ENCODE data around the gene FLNB. TPM values are rescaled to one million over a fixed set of nuclear protein-coding genes. Genes with fewer than 3 reads are reported as not detected.
"Not testable (repeated sequence)": the region's sequence is repeated elsewhere in the genome, so short reads cannot be mapped to it uniquely, and the experiment has no call there.

FLNB gene
- total RNA-seq, 1 experiment from 2014 or later = 127 TPM

- POLR2A ChIA-PET = no interaction called here
- Mint-ChIP-seq H3K27ac (no peak overlapping the region), H3K4me3 (no peak overlapping the region), H3K9me3 (peaks cover 4% of the 10 kb centered on the region; the same call in 1 of the 2 replicates), H3K27me3 (ENCODE audit: low read depth) (no peaks in the 10 kb centered on the region), H3K4me1 (no peaks in the 10 kb centered on the region), H3K36me3 (no peaks in the 10 kb centered on the region)
- DNase-seq (ENCODE audit: low spot score) (no peak), ATAC-seq (no peak)
- CTCF ChIA-PET = interaction anchor here (1.6 to 1.8 kb wide), 2 partner anchors 17 to 22 kb away, joined by 4 to 14 read pairs; no protein-coding TSS in a partner anchor
- TF ChIP-seq, protein P1, sequence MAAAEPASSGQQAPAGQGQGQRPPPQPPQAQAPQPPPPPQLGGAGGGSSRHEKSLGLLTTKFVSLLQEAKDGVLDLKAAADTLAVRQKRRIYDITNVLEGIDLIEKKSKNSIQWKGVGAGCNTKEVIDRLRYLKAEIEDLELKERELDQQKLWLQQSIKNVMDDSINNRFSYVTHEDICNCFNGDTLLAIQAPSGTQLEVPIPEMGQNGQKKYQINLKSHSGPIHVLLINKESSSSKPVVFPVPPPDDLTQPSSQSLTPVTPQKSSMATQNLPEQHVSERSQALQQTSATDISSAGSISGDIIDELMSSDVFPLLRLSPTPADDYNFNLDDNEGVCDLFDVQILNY (CRISPR knock-in tag; IDR thresholded peaks at IDR 0.05) = no peak
- TF ChIP-seq ZNF396 (CRISPR knock-in tag; IDR thresholded peaks at IDR 0.05; ENCODE audit: borderline replicate concordance) (no peak), JUN (CRISPR knock-in tag; IDR thresholded peaks at IDR 0.05) (no peak), NFE2L1 (CRISPR knock-in tag; IDR thresholded peaks at IDR 0.05) (no peak), USF1 (CRISPR knock-in tag; IDR thresholded peaks at IDR 0.05) (no peak), USF2 (CRISPR knock-in tag; IDR thresholded peaks at IDR 0.05) (0 out of 2 replicates have a peak, but pooled peaks have one; percentile 25), ZNF121 (CRISPR knock-in tag; IDR thresholded peaks at IDR 0.05) (no peak), OVOL2 (CRISPR knock-in tag; IDR thresholded peaks at IDR 0.05; ENCODE audit: borderline replicate concordance) (no peak), NFYB (CRISPR knock-in tag; conservative IDR thresholded peaks at IDR 0.05; ENCODE audit: low read depth) (0 out of 2 replicates have a peak, but pooled peaks have one; percentile 11)
- TF ChIP-seq, protein P2, sequence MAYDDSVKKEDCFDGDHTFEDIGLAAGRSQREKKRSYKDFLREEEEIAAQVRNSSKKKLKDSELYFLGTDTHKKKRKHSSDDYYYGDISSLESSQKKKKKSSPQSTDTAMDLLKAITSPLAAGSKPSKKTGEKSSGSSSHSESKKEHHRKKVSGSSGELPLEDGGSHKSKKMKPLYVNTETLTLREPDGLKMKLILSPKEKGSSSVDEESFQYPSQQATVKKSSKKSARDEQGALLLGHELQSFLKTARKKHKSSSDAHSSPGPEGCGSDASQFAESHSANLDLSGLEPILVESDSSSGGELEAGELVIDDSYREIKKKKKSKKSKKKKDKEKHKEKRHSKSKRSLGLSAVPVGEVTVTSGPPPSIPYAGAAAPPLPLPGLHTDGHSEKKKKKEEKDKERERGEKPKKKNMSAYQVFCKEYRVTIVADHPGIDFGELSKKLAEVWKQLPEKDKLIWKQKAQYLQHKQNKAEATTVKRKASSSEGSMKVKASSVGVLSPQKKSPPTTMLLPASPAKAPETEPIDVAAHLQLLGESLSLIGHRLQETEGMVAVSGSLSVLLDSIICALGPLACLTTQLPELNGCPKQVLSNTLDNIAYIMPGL (CRISPR knock-in tag; IDR thresholded peaks at IDR 0.05) = no peak
Measured at GRCh38 chr3:58200121-58200709, 192.0 kb downstream of the FLNB start.

DNA sequence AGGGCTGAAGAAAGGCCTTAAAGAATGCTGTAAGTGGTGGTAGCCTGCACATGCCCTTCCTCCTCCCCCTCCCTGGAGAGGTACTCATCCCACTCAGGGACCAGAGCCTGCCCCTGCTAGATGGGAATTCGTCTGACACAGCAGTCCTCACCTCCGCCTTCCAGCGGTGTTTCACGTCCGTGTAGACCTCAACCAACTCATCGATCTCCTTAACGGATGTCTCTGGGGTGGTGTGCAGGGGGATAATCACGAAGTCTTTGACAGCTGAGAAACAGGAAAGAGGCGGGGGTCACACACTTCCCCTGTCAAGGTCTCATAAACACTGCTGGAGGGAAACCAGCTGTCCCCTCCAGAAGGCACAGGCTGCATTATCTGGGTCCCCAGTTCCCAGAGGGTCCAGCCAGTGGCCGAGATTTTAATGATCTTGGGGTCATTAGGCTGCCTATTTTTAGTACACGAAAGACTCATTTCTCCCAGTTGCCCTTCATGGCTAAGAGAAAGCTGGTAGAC is 192.7 kb downstream of the FLNB start:
- no peaks in the 10 kb centered on the region for H3K27me3 Mint-ChIP-seq (ENCODE audit: low read depth)
- no peaks in the 10 kb centered on the region for H3K36me3 Mint-ChIP-seq
- POLR2A ChIA-PET = no interaction called here
- TF ChIP-seq TEAD1 (CRISPR knock-in tag; IDR thresholded peaks at IDR 0.05) (no peak), NR2C2 (CRISPR knock-in tag; IDR thresholded peaks at IDR 0.05) (no peak), ELF4 (CRISPR knock-in tag; IDR thresholded peaks at IDR 0.05; ENCODE audit: low read depth) (no peak)
- TF ChIP-seq, protein P3, sequence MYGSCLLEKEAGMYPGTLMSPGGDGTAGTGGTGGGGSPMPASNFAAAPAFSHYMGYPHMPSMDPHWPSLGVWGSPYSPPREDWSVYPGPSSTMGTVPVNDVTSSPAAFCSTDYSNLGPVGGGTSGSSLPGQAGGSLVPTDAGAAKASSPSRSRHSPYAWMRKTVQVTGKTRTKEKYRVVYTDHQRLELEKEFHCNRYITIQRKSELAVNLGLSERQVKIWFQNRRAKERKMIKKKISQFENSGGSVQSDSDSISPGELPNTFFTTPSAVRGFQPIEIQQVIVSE (CRISPR knock-in tag; IDR thresholded peaks at IDR 0.05; ENCODE audit: borderline replicate concordance) = no peak
- TF ChIP-seq, protein P4, sequence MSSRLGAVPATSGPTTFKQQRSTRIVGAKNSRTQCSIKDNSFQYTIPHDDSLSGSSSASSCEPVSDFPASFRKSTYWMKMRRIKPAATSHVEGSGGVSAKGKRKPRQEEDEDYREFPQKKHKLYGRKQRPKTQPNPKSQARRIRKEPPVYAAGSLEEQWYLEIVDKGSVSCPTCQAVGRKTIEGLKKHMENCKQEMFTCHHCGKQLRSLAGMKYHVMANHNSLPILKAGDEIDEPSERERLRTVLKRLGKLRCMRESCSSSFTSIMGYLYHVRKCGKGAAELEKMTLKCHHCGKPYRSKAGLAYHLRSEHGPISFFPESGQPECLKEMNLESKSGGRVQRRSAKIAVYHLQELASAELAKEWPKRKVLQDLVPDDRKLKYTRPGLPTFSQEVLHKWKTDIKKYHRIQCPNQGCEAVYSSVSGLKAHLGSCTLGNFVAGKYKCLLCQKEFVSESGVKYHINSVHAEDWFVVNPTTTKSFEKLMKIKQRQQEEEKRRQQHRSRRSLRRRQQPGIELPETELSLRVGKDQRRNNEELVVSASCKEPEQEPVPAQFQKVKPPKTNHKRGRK (CRISPR knock-in tag; IDR thresholded peaks at IDR 0.05; ENCODE audit: borderline replicate concordance) = no peak
- H3K4me3 Mint-ChIP-seq = no peak overlapping the region
- no peaks in the 10 kb centered on the region for H3K4me1 Mint-ChIP-seq
- DNase-seq (ENCODE audit: low spot score) = no peak
- H3K9me3 Mint-ChIP-seq = peaks cover 4% of the 10 kb centered on the region; the same call in 1 of the 2 replicates
- H3K27ac Mint-ChIP-seq = no peak overlapping the region
- ATAC-seq = no peak
- CTCF ChIA-PET = interaction anchor here (0.6 to 1.8 kb wide), 4 partner anchors 16 to 105 kb away, joined by 3 to 14 read pairs (median 6); partner anchors contain the start of genes HTD2 and RPP14

DNA sequence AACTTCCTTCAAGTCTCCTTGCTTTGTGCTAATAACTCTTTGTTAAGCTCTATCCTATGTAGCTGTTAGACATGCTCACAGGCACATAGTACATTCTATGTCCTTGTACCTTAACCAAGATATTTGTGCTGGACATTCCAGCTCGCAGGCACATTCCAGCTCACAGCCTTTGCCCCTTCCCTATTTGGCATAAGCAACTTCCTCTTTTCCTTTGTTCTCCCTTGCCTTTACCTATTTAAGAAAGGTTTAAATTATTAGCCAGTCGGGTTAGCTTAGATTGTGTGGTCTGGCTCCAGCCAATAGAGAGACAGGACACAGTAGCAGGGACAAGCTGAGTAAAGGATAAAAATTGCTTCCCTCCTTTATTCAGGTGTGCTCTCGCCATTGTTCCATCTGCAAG is 193.2 kb downstream of the FLNB start:
- H3K4me3 Mint-ChIP-seq; H3K4me1 Mint-ChIP-seq; H3K27me3 Mint-ChIP-seq (ENCODE audit: low read depth); DNase-seq (ENCODE audit: low spot score); H3K9me3 Mint-ChIP-seq; H3K27ac Mint-ChIP-seq; H3K36me3 Mint-ChIP-seq; ATAC-seq: not testable (repeated sequence)
- ChIA-PET POLR2A (interaction anchor here (0.6 kb wide), 1 partner anchor 655 kb away, joined by 5 read pairs; no protein-coding TSS in a partner anchor), CTCF (interaction anchor here (0.6 to 1.6 kb wide), 3 partner anchors 16 to 105 kb away, joined by 3 to 7 read pairs (median 4); partner anchors contain the start of genes HTD2 and RPP14)
